RKO (cell line): ENCODE data around the gene TRDN.
"Not testable (repeated sequence)": the region's sequence is repeated elsewhere in the genome, so short reads cannot be mapped to it uniquely, and the experiment has no call there.

ENCODE experiments used
- DNase-seq: peaks from one replicate; pipeline ENCODE4 v3.0.0-alpha.2; 2016; ENCODE audit warnings: low spot score

The TRDN gene

GRCh38 chr6:123503619-123504018, 133.1 kb downstream of the TRDN start:
- DNase-seq: no peak

- no peak for DNase-seq
Measured at GRCh38 chr6:123497025-123497424, 139.7 kb downstream of the TRDN start.

GRCh38 chr6:123489589-123489988, 147.2 kb downstream of the TRDN start:
- DNase-seq: no peak

- DNase-seq: no peak
Measured at GRCh38 chr6:123480986-123481385, 155.8 kb downstream of the TRDN start.

- DNase-seq: not testable (repeated sequence)
Measured at GRCh38 chr6:123472025-123472702, 164.6 kb downstream of the TRDN start.

GRCh38 chr6:123467392-123467791, 169.4 kb downstream of the TRDN start:
- peak; percentile 35 for DNase-seq

GRCh38 chr6:123462152-123462551, 174.6 kb downstream of the TRDN start:
- DNase-seq: no peak

GRCh38 chr6:123458218-123458617, 178.5 kb downstream of the TRDN start:
- no peak for DNase-seq

- DNase-seq: no peak
Measured at GRCh38 chr6:123456836-123457235, 179.9 kb downstream of the TRDN start.

GRCh38 chr6:123454448-123454847, 182.3 kb downstream of the TRDN start:
- no peak for DNase-seq

GRCh38 chr6:123453071-123453470, 183.7 kb downstream of the TRDN start:
- DNase-seq: not testable (repeated sequence)

GRCh38 chr6:123448306-123448884, 188.4 kb downstream of the TRDN start:
- no peak for DNase-seq

GRCh38 chr6:123447315-123447937, 189.3 kb downstream of the TRDN start:
- DNase-seq: no peak

GRCh38 chr6:123439371-123439770, 197.4 kb downstream of the TRDN start:
- no peak for DNase-seq

- no peak for DNase-seq
Measured at GRCh38 chr6:123434186-123434585, 202.6 kb downstream of the TRDN start.

- DNase-seq: no peak
Measured at GRCh38 chr6:123430970-123431369, 205.8 kb downstream of the TRDN start.

GRCh38 chr6:123427008-123427407, 209.7 kb downstream of the TRDN start:
- no peak for DNase-seq

GRCh38 chr6:123423130-123423529, 213.6 kb downstream of the TRDN start:
- no peak for DNase-seq

GRCh38 chr6:123420512-123420911, 216.2 kb downstream of the TRDN start:
- DNase-seq: no peak

GRCh38 chr6:123418071-123418470, 218.7 kb downstream of the TRDN start:
- no peak for DNase-seq

- no peak for DNase-seq
Measured at GRCh38 chr6:123417535-123417934, 219.2 kb downstream of the TRDN start.

GRCh38 chr6:123415844-123416468, 220.8 kb downstream of the TRDN start:
- DNase-seq: peak; percentile 69

- DNase-seq: no peak
Measured at GRCh38 chr6:123404975-123405374, 231.8 kb downstream of the TRDN start.
